HG03378 (cell line): ENCODE results near the gene FCN3.

ENCODE experiments used
- ATAC-seq: cut with Tn5 transposase; IDR thresholded peaks from one replicate; pipeline ENCODE4 v1.9.1; 2021; ENCODE audit warnings: mild to moderate bottlenecking, moderate library complexity; ENCODE audit not compliant: unreplicated experiment

Gene FCN3

DNA sequence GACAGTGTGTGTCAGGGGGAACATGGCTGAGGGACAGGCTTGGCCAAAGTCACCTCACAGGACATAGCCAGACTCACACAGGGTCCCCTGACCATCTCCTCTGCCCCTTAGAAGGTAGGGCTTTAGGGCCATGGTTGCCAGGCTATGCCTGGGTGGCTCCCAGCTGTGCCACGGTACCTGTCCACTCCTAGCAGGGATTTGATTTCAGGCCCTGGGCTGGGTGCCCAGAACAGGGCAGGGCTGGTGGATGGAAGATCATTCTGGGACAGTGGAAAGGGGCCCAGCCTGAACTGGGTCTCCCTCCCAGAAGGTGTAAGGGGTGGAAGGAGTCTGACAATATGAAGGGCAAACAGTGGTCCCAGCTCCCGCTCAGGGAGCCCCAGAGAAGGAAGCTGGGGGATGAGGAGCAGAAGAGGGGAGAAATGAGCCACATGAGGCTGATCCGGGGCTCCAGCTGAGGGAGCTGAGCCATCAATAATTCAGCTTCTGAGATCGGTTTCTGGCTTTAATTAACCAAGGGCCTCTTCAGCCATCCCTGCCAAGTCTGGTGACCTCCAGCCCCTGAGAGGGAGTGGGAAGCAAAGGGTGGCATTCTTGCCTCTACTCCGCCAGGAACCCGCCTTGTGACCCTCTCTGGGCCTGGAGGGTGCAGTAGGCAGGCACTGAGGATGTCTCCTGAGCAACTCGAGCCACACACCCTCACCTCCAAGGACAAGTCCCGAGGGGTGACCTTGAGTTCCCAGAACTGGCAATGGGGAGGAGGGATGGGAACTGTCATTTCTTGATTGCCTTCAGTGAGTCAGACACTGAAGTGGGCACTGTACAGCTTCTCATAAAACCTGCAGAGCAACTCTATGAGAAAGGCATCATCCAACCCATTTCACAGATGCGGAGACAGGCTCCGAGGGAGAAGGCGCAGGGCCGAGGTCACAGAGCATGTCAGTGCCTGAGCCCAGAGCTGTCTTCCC is 6.4 kb upstream of the FCN3 start:
- no peak for ATAC-seq

- no peak for ATAC-seq
These were observed 5.6 kb upstream of the FCN3 start for GRCh38 chr1:27380224-27380623.

GRCh38 chr1:27379564-27380122 is 5.0 kb upstream of the FCN3 start:
- ATAC-seq: no peak

DNA sequence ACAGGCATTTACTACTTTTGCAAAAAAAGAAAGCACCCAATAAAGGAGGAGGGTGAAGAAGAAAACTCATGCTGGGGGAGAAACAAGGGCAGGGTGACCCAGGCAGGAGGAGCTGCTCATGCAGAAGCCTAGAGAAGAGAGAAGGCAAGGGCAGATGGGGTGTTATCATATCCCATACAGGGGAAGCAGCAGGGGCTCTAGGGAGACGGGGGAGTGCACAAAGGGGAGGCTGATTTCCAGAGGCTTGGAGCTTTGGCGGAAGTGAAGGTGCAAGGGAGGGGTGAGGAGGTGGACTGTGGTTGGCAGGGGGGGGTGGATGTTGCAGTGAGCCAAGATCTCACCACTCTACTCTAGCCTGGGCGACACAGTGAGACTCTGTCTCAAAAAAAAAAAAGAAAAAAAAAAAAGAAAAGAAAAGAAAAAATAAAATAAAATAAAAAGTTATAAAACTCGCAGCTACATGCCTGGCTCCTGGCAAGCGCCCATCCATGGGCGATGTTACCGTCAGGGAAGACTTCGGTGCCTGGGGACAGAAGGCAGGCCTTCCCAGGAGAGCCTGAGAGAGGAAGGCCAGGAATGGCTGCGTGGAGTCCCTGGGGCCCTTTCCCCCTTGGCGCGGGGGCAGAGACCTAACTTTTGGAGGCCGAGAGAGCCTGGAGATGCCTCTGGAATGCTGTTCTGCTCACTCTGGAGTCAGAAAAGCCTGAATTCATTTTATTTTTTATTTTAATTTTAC is 3.3 kb upstream of the FCN3 start:
- ATAC-seq: no peak

DNA sequence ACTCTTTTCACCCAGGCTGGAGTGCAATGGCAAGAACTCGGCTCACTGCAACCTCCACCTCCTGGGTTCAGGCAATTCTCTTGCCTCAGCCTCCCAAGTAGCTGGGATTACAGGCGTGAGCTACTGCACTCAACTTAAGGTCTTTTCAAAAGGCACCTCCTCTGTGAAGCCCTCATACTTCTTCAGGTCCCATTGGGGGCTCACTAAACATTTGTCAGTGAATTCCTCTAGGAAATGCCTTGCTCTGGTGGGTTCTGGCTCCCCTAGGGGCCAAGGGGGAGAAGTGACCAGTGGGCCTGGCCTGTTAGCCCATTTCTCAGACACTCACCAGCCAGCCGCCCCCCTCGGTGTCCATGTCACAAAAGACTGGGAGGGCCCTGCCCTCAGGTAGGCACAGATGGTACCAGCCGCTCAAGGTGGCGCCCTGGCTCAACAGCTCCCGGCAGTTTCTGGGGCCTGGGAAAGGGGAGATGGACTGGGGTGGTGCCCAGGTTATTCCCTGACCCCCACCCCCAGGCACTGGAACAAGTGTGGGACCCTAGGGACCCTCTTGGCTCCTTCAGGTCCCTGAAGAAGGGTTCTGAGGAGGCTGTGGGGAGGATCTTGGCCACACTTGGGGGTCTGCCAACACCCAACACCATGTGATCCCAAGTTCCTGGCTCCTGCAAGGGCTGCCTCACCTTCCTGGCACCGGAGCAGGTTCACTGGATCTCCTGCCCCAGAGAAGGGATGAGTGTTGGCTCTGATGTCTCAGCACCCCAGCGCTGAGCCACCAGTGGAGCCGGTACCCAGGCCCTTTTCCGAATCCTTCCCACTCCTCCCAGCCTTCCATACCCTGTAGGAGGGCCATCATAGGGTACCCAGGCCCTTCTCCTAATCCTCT is 1.6 kb downstream of the FCN3 start:
- no peak for ATAC-seq

- no peak for ATAC-seq
These were observed 2.4 kb downstream of the FCN3 start for GRCh38 chr1:27372022-27372807.

- no peak for ATAC-seq
These were observed 5.6 kb downstream of the FCN3 start for GRCh38 chr1:27368869-27369582.

DNA sequence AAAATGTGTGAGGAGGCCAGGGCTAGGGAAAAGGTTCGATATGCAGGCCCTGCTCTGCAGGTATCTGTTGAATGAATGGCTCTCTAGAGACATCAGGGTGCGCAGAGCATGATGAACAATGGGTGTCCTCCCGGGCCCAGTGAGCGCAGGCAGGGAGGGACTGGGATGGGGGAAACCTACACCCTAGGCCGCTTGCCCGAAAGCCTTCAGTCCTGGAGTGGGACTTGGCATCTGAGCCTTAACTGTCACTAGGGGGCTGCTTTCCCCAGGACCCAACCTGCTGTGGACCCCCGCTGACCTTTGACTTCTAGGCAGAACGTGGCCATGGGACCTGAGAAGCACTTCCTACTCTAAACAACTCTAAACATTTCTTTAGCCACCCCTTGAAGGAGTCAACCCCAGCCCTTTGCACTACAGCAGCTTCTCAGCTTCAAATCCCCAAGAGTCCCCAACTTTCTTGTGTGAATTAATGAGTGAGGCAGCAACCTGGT is 7.4 kb downstream of the FCN3 start:
- no peak for ATAC-seq

DNA sequence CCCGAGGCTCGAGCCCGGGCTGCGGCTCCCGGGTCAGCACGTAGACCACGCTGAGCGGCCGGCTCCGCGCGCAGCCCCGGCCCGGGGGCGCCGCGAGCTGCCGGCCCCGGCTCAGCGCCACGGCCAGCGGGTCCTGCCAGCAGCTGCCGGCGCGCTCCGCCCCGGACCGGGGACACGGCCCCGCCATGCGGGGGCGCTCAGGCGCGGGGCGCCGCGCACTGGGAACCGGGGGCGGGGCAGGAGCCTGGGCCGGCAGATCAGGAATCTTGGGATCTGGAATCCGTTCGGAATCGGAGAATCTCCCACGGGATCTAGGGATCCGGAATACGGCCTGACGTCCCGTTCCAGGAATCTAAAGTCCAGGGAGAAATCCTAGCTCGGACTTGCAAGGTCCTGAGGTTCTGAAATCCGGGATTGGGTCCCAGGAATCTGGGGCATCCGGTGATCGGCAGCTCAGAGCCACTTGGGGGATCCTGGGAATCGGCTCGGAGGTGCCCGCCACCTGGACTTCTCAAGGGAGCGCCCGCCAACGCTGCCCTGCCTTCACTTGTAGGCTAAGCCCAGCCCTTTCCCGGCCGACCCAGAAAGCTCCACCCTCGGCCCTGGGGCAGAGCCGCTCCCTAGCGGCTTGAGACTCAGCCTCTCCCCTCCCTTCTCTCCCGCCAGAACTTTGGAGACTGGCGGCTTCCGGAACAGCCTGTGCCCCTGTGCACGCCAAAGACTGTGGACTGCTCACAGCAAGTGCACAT is 8.0 kb downstream of the FCN3 start, which contains the start of gene MAP3K6:
Gene MAP3K6, minus strand, starts transcription at position 551 of the 749 bp plus-strand sequence. Its CDS starts 364 bp downstream, at position 187.
- ATAC-seq: no peak

- no peak for ATAC-seq
These were observed 8.6 kb downstream of the FCN3 start for GRCh38 chr1:27366113-27366410.

DNA sequence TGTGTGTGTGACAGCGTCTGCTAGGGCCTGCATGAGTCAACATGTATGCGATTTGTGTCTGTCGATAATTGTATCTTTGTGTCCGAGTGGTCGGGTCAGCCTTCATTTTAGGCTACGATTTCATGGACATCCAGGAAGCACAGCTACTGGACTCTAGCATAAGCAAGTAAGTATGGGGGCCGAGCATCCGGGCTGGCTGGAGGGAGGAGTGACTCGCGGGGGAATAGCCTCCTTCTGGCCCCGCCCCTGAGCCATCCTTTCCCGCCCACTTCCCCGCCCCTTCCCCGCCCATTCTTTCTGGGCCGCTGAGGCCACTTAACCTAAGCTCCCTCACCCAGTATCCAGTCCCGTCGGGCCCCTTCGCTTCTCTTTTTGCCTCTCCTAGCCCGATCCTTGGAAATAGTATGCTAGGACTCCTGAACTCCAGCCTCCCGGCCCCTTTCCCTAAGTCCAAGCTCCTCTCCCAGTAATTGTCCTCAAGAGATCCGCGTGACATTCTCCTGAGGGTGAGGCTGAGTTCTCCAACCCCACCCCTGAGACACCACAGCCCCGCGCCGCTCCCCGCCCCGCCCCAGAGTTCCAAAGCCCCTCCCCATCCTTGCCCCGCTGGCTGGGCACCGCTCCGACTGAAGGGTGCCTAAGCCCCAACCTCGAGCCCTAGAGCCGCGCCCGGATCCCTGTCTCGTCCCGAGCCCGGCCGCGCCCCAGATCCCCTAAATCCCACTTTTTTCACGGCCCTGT is 9.1 kb downstream of the FCN3 start:
- no peak for ATAC-seq

DNA sequence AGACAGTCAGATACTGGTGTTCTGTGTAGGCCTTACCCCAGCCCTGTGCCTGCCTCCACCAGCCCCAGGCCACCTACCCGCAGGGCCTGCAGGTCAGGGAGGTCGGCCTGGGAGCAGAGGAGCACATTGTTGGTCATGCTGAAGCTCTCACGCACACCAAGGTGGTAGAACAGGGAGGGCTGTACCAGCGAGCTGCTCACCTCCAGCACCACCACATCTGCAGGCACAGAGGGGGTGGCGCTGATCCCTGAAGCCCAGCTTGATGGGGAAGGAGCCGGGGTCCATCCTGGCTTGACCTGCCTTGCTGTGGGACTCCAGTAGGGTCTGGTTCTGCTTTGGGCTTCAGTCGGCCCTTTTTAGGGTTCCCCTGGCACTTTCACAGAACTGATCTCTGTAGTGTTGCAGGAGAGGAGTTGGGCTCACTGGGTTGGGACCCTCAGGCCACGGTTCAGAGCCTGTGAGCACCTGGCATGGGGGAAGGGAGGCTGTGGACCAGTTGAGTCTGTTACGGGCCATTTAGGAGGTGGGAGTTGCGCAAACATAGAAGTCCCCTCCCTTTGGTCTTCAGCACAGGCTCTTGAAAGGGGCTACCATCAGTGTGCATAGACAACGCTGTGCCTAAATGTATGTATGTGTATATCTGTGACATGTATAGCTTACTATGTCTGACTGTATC is 9.8 kb downstream of the FCN3 start:
- ATAC-seq: no peak

- no peak for ATAC-seq
These were observed 10.6 kb downstream of the FCN3 start for GRCh38 chr1:27363766-27364695.

GRCh38 chr1:27361553-27361952 is 13.1 kb downstream of the FCN3 start:
- ATAC-seq: no peak

- no peak for ATAC-seq
These were observed 13.6 kb downstream of the FCN3 start for GRCh38 chr1:27361044-27361402.
